KMS-11 (cell line): ENCODE results near the gene FAH.

Experiments
- H2AFZ ChIP-seq: fragments of 200-600 bp; sonication (generic); 2 replicates; pipeline ENCODE4 v1.6.1; 2016; ENCODE audit warnings: antibody characterized with exemption, mixed run types, low read depth
- H3K27ac ChIP-seq: fragments of 200-600 bp; sonication (generic); 2 replicates; pipeline ENCODE4 v1.6.1; 2016; ENCODE audit warnings: mild to moderate bottlenecking, mixed run types
- H3K27me3 ChIP-seq: fragments of 200-600 bp; sonication (generic); 2 replicates; pipeline ENCODE4 v1.6.1; 2017; ENCODE audit warnings: mild to moderate bottlenecking, low read depth, mixed run types, moderate library complexity; ENCODE audit not compliant: insufficient read depth
- H3K36me3 ChIP-seq: fragments of 200-600 bp; sonication (generic); 2 replicates; pipeline ENCODE4 v1.6.1; 2017; ENCODE audit warnings: mild to moderate bottlenecking, mixed run types; ENCODE audit not compliant: insufficient read depth
- H3K4me1 ChIP-seq: fragments of 200-600 bp; sonication (generic); 2 replicates; pipeline ENCODE4 v1.6.1; 2016; ENCODE audit warnings: mild to moderate bottlenecking, low read depth, mixed run types; ENCODE audit not compliant: poor library complexity, severe bottlenecking
- H3K4me2 ChIP-seq: fragments of 200-600 bp; sonication (generic); 2 replicates; pipeline ENCODE4 v1.7.0; 2016; ENCODE audit warnings: mild to moderate bottlenecking, mixed run types
- H3K4me3 ChIP-seq: fragments of 200-600 bp; sonication (generic); IDR thresholded peaks from 2 replicates; pipeline ENCODE4 v1.6.1; 2017; ENCODE audit warnings: low read depth, low read length, mixed read lengths; ENCODE audit not compliant: insufficient read depth
- H3K79me2 ChIP-seq: fragments of 200-600 bp; sonication (generic); 2 replicates; pipeline ENCODE4 v1.6.1; 2016; ENCODE audit warnings: low read depth, mixed run types; ENCODE audit not compliant: insufficient read depth
- H3K9ac ChIP-seq: fragments of 200-600 bp; sonication (generic); 2 replicates; pipeline ENCODE4 v1.6.1; 2016; ENCODE audit warnings: mild to moderate bottlenecking, mixed run types
- H4K20me1 ChIP-seq: fragments of 200-600 bp; sonication (generic); 2 replicates; pipeline ENCODE4 v1.6.1; 2016; ENCODE audit warnings: mild to moderate bottlenecking, mixed run types; ENCODE audit not compliant: insufficient read depth
- CTCF ChIP-seq: fragments of 200-600 bp; sonication (generic); conservative IDR thresholded peaks from 2 replicates; pipeline ENCODE4 v1.6.1; 2017; ENCODE audit warnings: low read depth, mild to moderate bottlenecking, antibody characterized with exemption, low read length, moderate library complexity, mixed read lengths

Gene FAH

DNA sequence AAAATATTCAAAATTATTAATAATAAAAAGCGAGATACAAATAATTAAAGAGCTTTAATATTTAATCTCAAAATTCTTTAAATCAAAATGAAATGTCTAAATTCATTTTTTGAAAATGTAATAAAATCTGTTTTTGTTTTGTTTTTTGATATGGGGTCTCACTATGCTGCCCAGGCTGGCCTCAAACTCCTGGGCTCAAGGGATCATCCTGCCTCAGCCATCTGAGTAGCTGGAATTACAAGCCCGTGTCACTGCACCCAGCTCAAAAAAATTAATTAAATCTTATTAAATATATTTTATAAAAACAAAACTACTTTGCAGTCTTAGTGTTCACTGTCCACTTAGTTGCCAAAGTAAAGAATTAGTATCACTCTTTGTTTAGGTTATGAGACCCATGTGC lies 38.4 kb downstream of the FAH start:
- H3K27ac ChIP-seq: no peak overlapping the region
- no peak for TF ChIP-seq CTCF
- 0 out of 2 replicates have a peak, but pooled peaks cover 3% of the 10 kb centered on the region for H3K36me3 ChIP-seq
- no peaks in the 10 kb centered on the region for H4K20me1 ChIP-seq
- no peaks in the 10 kb centered on the region for H3K27me3 ChIP-seq
- no peaks in the 10 kb centered on the region for H3K4me1 ChIP-seq
- no peak overlapping the region for H3K4me2 ChIP-seq
- no peak overlapping the region for H3K9ac ChIP-seq
- H3K4me3 ChIP-seq: no peak overlapping the region
- no peaks in the 10 kb centered on the region for H3K79me2 ChIP-seq
- no peak overlapping the region for H2AFZ ChIP-seq

DNA sequence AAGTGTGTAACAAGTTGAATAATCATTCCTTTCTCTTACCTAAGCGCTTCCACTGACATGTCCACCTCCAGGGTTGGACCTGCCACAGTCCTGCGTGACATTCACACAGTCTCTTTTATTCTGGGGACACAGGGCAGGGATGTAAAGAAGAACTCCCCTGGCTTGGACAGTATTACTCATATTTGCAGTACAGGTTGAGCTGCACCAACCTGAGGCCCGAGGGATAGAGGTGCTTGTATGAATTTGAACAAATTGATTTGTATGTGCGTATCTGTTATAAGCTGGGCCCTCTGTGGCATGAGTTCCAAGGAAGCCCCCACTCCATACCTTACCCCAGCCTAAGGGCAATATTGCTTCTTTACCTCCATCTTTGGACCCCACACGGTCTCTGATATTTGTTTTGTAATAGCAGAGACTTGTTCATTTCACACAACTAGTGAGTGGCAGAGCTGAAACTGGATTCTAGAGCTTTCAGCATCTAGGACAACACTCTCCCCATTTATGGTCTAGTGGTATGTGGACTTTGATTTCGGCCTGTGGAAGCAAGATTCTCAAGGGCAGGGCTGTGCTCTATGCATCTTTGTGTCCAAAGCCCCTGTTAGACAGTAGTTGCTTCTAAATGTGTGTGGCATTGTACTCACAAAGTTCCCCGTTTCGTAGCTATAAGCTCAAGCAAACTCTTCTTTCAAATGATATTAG lies 39.2 kb downstream of the FAH start:
- Histone ChIP-seq H3K79me2 (no peaks in the 10 kb centered on the region), H3K9ac (no peak overlapping the region), H3K4me1 (no peaks in the 10 kb centered on the region), H3K27ac (no peak overlapping the region), H3K4me2 (no peak overlapping the region), H3K4me3 (no peak overlapping the region), H2AFZ (no peak overlapping the region), H4K20me1 (no peaks in the 10 kb centered on the region), H3K27me3 (no peaks in the 10 kb centered on the region), H3K36me3 (no peaks in the 10 kb centered on the region)
- TF ChIP-seq CTCF: no peak

- no peak overlapping the region for H3K9ac ChIP-seq
- H3K4me1 ChIP-seq: no peaks in the 10 kb centered on the region
- TF ChIP-seq CTCF: no peak
- no peaks in the 10 kb centered on the region for H4K20me1 ChIP-seq
- H3K79me2 ChIP-seq: no peaks in the 10 kb centered on the region
- H2AFZ ChIP-seq: no peak overlapping the region
- no peaks in the 10 kb centered on the region for H3K36me3 ChIP-seq
- no peak overlapping the region for H3K27ac ChIP-seq
- no peaks in the 10 kb centered on the region for H3K27me3 ChIP-seq
- no peak overlapping the region for H3K4me2 ChIP-seq
- H3K4me3 ChIP-seq: no peak overlapping the region
These were observed 41.4 kb downstream of the FAH start for GRCh38 chr15:80194186-80194585.

DNA sequence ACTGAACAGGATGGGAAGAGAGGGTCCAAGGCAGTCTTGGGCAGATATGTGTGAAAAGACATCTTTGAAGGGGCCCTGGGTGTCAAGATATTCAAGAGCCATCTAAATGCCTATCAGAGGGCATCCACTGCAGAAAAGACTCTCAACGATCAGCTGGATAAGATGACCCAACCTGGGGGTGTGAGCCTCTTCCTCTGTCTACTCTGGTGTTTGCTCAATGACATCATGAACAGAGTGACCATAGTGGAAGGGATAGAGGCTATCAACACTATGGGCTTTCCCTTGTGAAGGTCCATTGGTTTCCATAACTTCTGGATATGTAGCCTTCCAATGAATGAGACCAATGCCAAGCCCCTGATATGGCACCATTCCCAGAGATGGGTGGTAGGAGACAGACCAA lies 42.1 kb downstream of the FAH start:
- no peak overlapping the region for H2AFZ ChIP-seq
- no peaks in the 10 kb centered on the region for H3K27me3 ChIP-seq
- no peaks in the 10 kb centered on the region for H4K20me1 ChIP-seq
- no peak for TF ChIP-seq CTCF
- no peaks in the 10 kb centered on the region for H3K79me2 ChIP-seq
- no peak overlapping the region for H3K27ac ChIP-seq
- no peaks in the 10 kb centered on the region for H3K4me1 ChIP-seq
- H3K4me3 ChIP-seq: no peak overlapping the region
- no peak overlapping the region for H3K4me2 ChIP-seq
- H3K36me3 ChIP-seq: no peaks in the 10 kb centered on the region
- no peak overlapping the region for H3K9ac ChIP-seq
